ENCODE results near the gene LSMEM2. TPM values are rescaled to one million over a fixed set of nuclear protein-coding genes. Genes with fewer than 3 reads are reported as not detected.

The LSMEM2 gene
- total and polyA plus RNA-seq, 2 experiments from 2014 or later = not detected

DNA sequence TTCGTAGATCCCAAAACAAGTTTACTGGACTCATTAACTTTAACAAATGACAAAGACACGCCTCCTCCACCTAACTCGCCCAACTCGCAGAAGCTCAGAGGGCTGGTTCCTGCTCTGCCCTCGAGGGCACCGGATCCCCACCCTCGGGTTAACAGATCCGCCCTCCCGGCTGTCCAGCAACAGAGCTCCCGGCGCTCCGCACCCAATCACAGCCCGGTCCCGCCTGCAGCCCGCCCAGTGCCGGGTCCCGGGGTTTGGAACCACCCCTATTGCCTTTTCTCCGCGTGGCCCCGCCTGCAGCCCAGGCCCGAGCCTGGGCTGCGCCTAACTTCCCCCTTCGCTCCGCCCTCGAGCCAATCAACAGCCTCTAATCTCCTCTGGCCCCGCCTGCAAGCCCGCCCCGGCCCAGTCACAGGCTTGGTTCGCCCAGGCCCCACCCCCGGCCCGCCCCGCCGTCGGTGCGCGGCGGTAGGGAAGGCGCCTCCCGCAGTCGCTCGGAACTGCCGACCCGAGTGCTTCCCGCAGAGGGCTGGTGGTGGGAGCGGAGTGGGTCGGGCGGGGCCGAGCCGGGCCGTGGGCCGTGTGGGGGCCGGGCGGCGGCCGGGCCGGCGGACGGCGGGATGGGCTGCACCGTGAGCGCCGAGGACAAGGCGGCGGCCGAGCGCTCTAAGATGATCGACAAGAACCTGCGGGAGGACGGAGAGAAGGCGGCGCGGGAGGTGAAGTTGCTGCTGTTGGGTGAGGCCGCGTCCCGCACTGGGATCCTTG, 43.0 kb upstream of the LSMEM2 start, which contains the start of gene GNAI2:
Gene GNAI2, plus strand, starts transcription at position 489 of the 768 bp plus-strand sequence. Its CDS starts 132 bp downstream, at position 621.
- no peaks in the 10 kb centered on the region for H3K27me3 ChIP-seq
- H3K4me3 ChIP-seq = peak within 1 kb of the TSS; percentile 48
- peak within 1 kb of the TSS; percentile 80 for H3K27ac ChIP-seq
- H4K20me1 ChIP-seq (ENCODE audit: insufficient read depth, poor library complexity, severe bottlenecking) = peaks cover 36% of the 10 kb centered on the region
- DNase-seq (ENCODE audit: low spot score) = peak; percentile 99
- no peaks in the 10 kb centered on the region for H3K9me3 ChIP-seq (ENCODE audit: low read depth)
- no peak within 1 kb of the TSS for H2AFZ ChIP-seq
- WGBS (ENCODE audit: low lambda C conversion rate, missing lambda C conversion rate) = 1% methylated on average over 25 of the region's 75 CpGs
- peak within 1 kb of the TSS; percentile 100 for H3K4me2 ChIP-seq
- H3K79me2 ChIP-seq = peaks cover 48% of the 10 kb centered on the region
- peaks cover 14% of the 10 kb centered on the region for H3K4me1 ChIP-seq (ENCODE audit: insufficient read depth)
- no peaks in the 10 kb centered on the region for H3K9me2 ChIP-seq (replicated peaks; ENCODE audit: insufficient read depth)
- H3K36me3 ChIP-seq (replicated peaks; ENCODE audit: insufficient read depth, low read depth) = no peaks in the 10 kb centered on the region
- TF ChIP-seq, protein P1, sequence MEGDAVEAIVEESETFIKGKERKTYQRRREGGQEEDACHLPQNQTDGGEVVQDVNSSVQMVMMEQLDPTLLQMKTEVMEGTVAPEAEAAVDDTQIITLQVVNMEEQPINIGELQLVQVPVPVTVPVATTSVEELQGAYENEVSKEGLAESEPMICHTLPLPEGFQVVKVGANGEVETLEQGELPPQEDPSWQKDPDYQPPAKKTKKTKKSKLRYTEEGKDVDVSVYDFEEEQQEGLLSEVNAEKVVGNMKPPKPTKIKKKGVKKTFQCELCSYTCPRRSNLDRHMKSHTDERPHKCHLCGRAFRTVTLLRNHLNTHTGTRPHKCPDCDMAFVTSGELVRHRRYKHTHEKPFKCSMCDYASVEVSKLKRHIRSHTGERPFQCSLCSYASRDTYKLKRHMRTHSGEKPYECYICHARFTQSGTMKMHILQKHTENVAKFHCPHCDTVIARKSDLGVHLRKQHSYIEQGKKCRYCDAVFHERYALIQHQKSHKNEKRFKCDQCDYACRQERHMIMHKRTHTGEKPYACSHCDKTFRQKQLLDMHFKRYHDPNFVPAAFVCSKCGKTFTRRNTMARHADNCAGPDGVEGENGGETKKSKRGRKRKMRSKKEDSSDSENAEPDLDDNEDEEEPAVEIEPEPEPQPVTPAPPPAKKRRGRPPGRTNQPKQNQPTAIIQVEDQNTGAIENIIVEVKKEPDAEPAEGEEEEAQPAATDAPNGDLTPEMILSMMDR (IDR thresholded peaks at IDR 0.05; ENCODE audit: poor library complexity) = no peak
- no peak for TF ChIP-seq EZH2 (IDR thresholded peaks at IDR 0.05; ENCODE audit: borderline replicate concordance)
- no peak for TF ChIP-seq EZH2phosphoT487 (IDR thresholded peaks at IDR 0.05; ENCODE audit: low read depth, severe bottlenecking, unreplicated experiment)

DNA sequence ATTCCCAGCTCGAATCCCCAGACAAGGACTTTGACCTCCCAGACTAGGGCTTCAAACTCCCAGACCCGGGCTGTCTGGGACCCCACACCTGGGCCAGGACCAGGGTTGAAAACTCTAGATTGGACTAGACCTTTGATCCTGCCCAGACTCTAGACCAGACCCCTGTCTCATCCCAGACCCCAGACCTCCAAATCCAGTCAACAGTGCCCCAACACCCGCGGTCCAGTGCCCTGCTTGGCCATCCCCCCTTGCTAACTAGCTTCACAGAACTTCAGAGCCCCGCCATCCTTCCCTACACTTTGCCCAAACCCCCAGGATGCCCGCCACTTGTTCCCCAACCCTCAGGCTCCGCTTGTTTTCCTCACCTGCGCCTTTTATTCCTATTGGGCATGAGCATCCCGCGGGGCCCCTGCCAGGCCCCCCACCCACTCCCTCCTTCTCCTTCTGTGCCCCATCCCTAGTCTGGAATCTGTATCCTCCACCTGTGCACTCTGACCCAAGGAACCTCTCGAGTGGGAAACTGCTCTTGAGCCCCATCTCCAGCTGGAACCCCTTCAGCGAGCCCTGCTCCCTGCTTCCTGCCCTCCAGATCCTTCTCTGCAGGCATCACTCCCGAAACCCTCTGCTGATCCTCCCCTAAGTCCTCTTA, 42.3 kb upstream of the LSMEM2 start:
- peak overlapping the region; percentile 80 for H3K27ac ChIP-seq
- H3K4me1 ChIP-seq (ENCODE audit: insufficient read depth) = peaks cover 19% of the 10 kb centered on the region
- no peaks in the 10 kb centered on the region for H3K27me3 ChIP-seq
- no peaks in the 10 kb centered on the region for H3K9me2 ChIP-seq (replicated peaks; ENCODE audit: insufficient read depth)
- peaks cover 43% of the 10 kb centered on the region for H4K20me1 ChIP-seq (ENCODE audit: insufficient read depth, poor library complexity, severe bottlenecking)
- peak overlapping the region; percentile 48 for H3K4me3 ChIP-seq
- no peaks in the 10 kb centered on the region for H3K9me3 ChIP-seq (ENCODE audit: low read depth)
- H3K79me2 ChIP-seq = peaks cover 55% of the 10 kb centered on the region
- peak overlapping the region; percentile 100 for H3K4me2 ChIP-seq
- TF ChIP-seq, protein P1 (IDR thresholded peaks at IDR 0.05; ENCODE audit: poor library complexity) = no peak
- TF ChIP-seq EZH2phosphoT487 (IDR thresholded peaks at IDR 0.05; ENCODE audit: low read depth, severe bottlenecking, unreplicated experiment) (no peak), EZH2 (IDR thresholded peaks at IDR 0.05; ENCODE audit: borderline replicate concordance) (no peak)
- WGBS (ENCODE audit: low lambda C conversion rate, missing lambda C conversion rate) = 0% methylated on average over 10 of the region's 13 CpGs
- H2AFZ ChIP-seq = no peak overlapping the region
- no peak for DNase-seq (ENCODE audit: low spot score)
- H3K36me3 ChIP-seq (replicated peaks; ENCODE audit: insufficient read depth, low read depth) = no peaks in the 10 kb centered on the region

DNA sequence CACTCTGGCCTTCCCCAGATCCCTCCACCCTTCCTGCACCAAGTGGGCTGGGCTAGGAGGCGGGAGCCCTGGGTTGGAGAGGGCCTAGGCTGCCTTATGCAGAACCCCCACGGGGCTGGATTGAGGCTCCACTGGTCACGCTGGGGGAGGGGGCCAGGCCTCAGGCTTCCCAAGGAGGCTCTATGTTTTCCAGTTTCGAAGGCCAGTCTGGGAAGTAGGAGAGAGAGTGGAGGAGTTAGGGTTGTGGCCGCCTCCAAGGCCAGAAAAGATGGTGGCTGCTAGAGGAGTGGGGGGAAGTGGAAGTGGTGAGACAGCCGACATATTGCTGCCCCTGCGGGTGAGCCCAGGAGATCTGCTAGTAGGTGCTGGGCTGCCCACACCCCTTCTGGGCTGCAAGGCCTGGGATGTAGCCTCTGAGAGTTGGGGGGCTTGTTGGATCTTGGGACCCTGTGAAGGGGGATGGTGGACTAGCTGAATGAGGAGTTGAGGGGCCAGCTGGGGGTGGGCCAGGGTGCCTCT, 41.7 kb upstream of the LSMEM2 start:
- peak; percentile 58 for DNase-seq (ENCODE audit: low spot score)
- H3K4me2 ChIP-seq = peak overlapping the region; percentile 100
- 9% methylated on average over 7 of the region's 7 CpGs for WGBS (ENCODE audit: low lambda C conversion rate, missing lambda C conversion rate)
- no peak overlapping the region for H2AFZ ChIP-seq
- H3K9me2 ChIP-seq (replicated peaks; ENCODE audit: insufficient read depth) = no peaks in the 10 kb centered on the region
- peak overlapping the region; percentile 48 for H3K4me3 ChIP-seq
- peaks cover 61% of the 10 kb centered on the region for H3K79me2 ChIP-seq
- H3K4me1 ChIP-seq (ENCODE audit: insufficient read depth) = peaks cover 19% of the 10 kb centered on the region
- H3K27ac ChIP-seq = peak overlapping the region; percentile 80
- H4K20me1 ChIP-seq (ENCODE audit: insufficient read depth, poor library complexity, severe bottlenecking) = peaks cover 49% of the 10 kb centered on the region
- H3K9me3 ChIP-seq (ENCODE audit: low read depth) = no peaks in the 10 kb centered on the region
- TF ChIP-seq EZH2phosphoT487 (IDR thresholded peaks at IDR 0.05; ENCODE audit: low read depth, severe bottlenecking, unreplicated experiment) (no peak), EZH2 (IDR thresholded peaks at IDR 0.05; ENCODE audit: borderline replicate concordance) (no peak)
- TF ChIP-seq, protein P1 (IDR thresholded peaks at IDR 0.05; ENCODE audit: poor library complexity) = no peak
- H3K27me3 ChIP-seq = no peaks in the 10 kb centered on the region
- no peaks in the 10 kb centered on the region for H3K36me3 ChIP-seq (replicated peaks; ENCODE audit: insufficient read depth, low read depth)

Data from hepatocyte (in vitro differentiated cells).